HEK293T (cell line): Measurements from ENCODE around the gene APOA4.

Experiments used
- CTCF ChIA-PET: fragments of 350-600 bp; formaldehyde crosslinking; extraction: SDS; loops from one replicate; lab custom pipeline; 2021; ENCODE audit warnings: antibody characterized with exemption, inconsistent platforms; lab: Yijun Ruan, JAX
- POLR2A ChIA-PET: fragments of 350-600 bp; formaldehyde crosslinking; extraction: SDS; loops from one replicate; lab custom pipeline; 2020; ENCODE audit warnings: antibody characterized with exemption, inconsistent platforms; lab: Yijun Ruan, JAX
- DNase-seq: peaks from one replicate; pipeline ENCODE4 v3.0.0; 2012; ENCODE audit warnings: mixed read lengths; ENCODE audit errors: extremely low spot score
- ARNT ChIP-seq: fragments of 450-650 bp; IDR thresholded peaks from 2 replicates; pipeline ENCODE4 v1.6.1; 2017; ENCODE audit warnings: mild to moderate bottlenecking
- BHLHE40 ChIP-seq: fragments of 450-650 bp; IDR thresholded peaks from 2 replicates; pipeline ENCODE4 v1.6.1; 2016; ENCODE audit warnings: mild to moderate bottlenecking, moderate library complexity, borderline replicate concordance
- CTBP1 ChIP-seq: fragments of 450-650 bp; IDR thresholded peaks from 2 replicates; pipeline ENCODE4 v1.6.1; 2016; ENCODE audit warnings: borderline replicate concordance
- ELF4 ChIP-seq: fragments of 450-650 bp; IDR thresholded peaks from 2 replicates; pipeline ENCODE4 v1.6.1; 2017; ENCODE audit warnings: antibody characterized with exemption
- FOXA1 ChIP-seq: fragments of 450-650 bp; IDR thresholded peaks from 2 replicates; pipeline ENCODE4 v1.6.1; 2016; ENCODE audit warnings: mild to moderate bottlenecking
- FOXK2 ChIP-seq: fragments of 450-650 bp; IDR thresholded peaks from 2 replicates; pipeline ENCODE4 v1.6.1; 2016; ENCODE audit warnings: mild to moderate bottlenecking
- FOXM1 ChIP-seq: fragments of 450-650 bp; IDR thresholded peaks from 2 replicates; pipeline ENCODE4 v1.6.1; 2017; ENCODE audit warnings: mild to moderate bottlenecking, borderline replicate concordance
- HDGF ChIP-seq: fragments of 450-650 bp; IDR thresholded peaks from 2 replicates; pipeline ENCODE4 v1.6.1; 2017; ENCODE audit warnings: antibody characterized with exemption, borderline replicate concordance
- L3MBTL2 ChIP-seq: fragments of 450-650 bp; conservative IDR thresholded peaks from 2 replicates; pipeline ENCODE4 v1.6.1; 2016; ENCODE audit warnings: mild to moderate bottlenecking
- LEF1 ChIP-seq: fragments of 450-650 bp; IDR thresholded peaks from 2 replicates; pipeline ENCODE4 v1.6.1; 2017; ENCODE audit warnings: mild to moderate bottlenecking, borderline replicate concordance
- NFRKB ChIP-seq: fragments of 450-650 bp; IDR thresholded peaks from 2 replicates; pipeline ENCODE4 v1.6.1; 2016; ENCODE audit warnings: mild to moderate bottlenecking, moderate library complexity
- PKNOX1 ChIP-seq: fragments of 450-650 bp; IDR thresholded peaks from 2 replicates; pipeline ENCODE4 v1.6.1; 2016
- SP1 ChIP-seq: fragments of 450-650 bp; IDR thresholded peaks from 2 replicates; pipeline ENCODE4 v1.6.1; 2017
- SUZ12 ChIP-seq: fragments of 450-650 bp; IDR thresholded peaks from 2 replicates; pipeline ENCODE4 v1.6.1; 2016; ENCODE audit warnings: mild to moderate bottlenecking
- TARDBP ChIP-seq: fragments of 450-650 bp; IDR thresholded peaks from 2 replicates; pipeline ENCODE4 v1.6.1; 2016
- ZNF384 ChIP-seq: fragments of 450-650 bp; IDR thresholded peaks from 2 replicates; pipeline ENCODE4 v1.6.1; 2016

Gene APOA4

DNA sequence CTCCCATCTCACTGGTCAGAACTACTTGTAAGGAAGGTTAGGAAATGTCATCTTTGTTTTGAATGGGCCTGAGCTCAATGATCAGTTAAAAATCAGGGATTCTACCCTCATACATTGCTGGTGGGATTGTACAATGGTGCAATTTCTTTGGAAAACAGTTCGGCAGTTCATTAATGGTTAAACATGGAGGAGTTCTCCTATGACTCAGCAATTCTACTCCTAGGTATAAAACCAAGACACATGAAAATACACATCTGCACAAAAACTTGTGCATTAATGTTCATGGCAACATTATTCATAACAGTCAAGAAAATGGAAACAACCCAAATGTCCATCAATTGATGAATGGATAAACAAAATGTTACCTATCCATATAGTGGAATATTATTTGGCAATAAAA is 26.6 kb downstream of the APOA4 start:
- DNase-seq: no peak
- CTCF ChIA-PET: no interaction called here

DNA sequence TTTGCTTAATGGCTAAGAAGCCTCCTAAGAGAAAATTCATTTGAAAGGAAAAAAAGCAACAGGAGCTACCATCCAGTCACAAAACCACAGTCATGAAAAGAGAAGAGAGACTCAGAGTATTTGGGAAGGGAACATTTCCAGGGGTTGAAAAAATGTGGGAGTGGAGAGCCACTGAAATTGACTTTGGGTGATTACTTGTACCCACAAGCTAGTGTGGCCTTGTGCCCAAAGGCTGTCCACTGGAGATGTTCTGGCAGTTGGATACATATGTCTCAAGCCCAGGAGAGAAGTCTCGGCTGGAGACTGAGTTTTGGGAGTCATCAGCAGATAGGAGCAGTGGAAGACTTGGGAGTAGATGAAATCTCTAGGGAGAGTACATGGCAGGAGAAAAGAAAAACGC is 28.3 kb downstream of the APOA4 start:
- ChIA-PET CTCF (interaction anchor here (2.9 kb wide), 1 partner anchor 41 kb away, joined by 11 read pairs; no protein-coding TSS in a partner anchor), POLR2A (no interaction called here)
- no peak for DNase-seq
- TF ChIP-seq CTBP1: no peak
- TF ChIP-seq FOXK2: no peak

More for the DNA sequence above, 26.6 kb downstream of the APOA4 start:
- no peak for TF ChIP-seq ARNT
- TF ChIP-seq BHLHE40: no peak
- no peak for TF ChIP-seq FOXA1
- no peak for TF ChIP-seq HDGF
- TF ChIP-seq ZNF384: no peak
- TF ChIP-seq NFRKB: no peak
- TF ChIP-seq FOXM1: no peak
- no peak for TF ChIP-seq ELF4
- no peak for TF ChIP-seq LEF1
- no peak for TF ChIP-seq PKNOX1
- no peak for TF ChIP-seq TARDBP
- no peak for TF ChIP-seq FOXK2
- TF ChIP-seq CTBP1: no peak
- TF ChIP-seq L3MBTL2: no peak
- TF ChIP-seq SUZ12: no peak
- TF ChIP-seq SP1: no peak
- POLR2A ChIA-PET: no interaction called here

GRCh38 chr11:116793772-116794097 is 29.4 kb downstream of the APOA4 start:
- POLR2A ChIA-PET: interaction anchor here (2.0 kb wide), 1 partner anchor 42 kb away, joined by 8 read pairs; no protein-coding TSS in a partner anchor
- CTCF ChIA-PET: interaction anchor here (2.9 kb wide), 1 partner anchor 42 kb away, joined by 11 read pairs; no protein-coding TSS in a partner anchor
- TF ChIP-seq PKNOX1 (no peak), ARNT (no peak), LEF1 (no peak), FOXM1 (no peak), TARDBP (no peak)
- no peak for DNase-seq

GRCh38 chr11:116792869-116793771 is 30.0 kb downstream of the APOA4 start:
- CTCF ChIA-PET: interaction anchor here (2.9 kb wide), 1 partner anchor 43 kb away, joined by 11 read pairs; no protein-coding TSS in a partner anchor
- TF ChIP-seq ELF4: no peak
- TF ChIP-seq FOXA1: no peak
- no peak for TF ChIP-seq CTBP1

GRCh38 chr11:116792144-116792868 is 30.8 kb downstream of the APOA4 start:
- CTCF ChIA-PET: interaction anchor here (1.4 to 3.3 kb wide), 3 partner anchors 44 to 60 kb away, joined by 3 to 56 read pairs (median 11); partner anchors contain the start of gene APOA1
- TF ChIP-seq LEF1 (no peak), L3MBTL2 (no peak), NFRKB (no peak), TARDBP (no peak), BHLHE40 (no peak), ZNF384 (no peak), ARNT (no peak)
- DNase-seq: no peak
- POLR2A ChIA-PET: interaction anchor here (2.0 kb wide), 1 partner anchor 43 kb away, joined by 8 read pairs; no protein-coding TSS in a partner anchor

More at GRCh38 chr11:116792869-116793771, 30.0 kb downstream of the APOA4 start:
- DNase-seq: no peak
- POLR2A ChIA-PET: interaction anchor here (2.0 kb wide), 1 partner anchor 43 kb away, joined by 8 read pairs; no protein-coding TSS in a partner anchor

- CTCF ChIA-PET: interaction anchor here (0.6 to 3.3 kb wide), 12 partner anchors 8 to 316 kb away, joined by 3 to 56 read pairs (median 3); partner anchors contain the start of genes APOA1 and SIK3
- DNase-seq: no peak
- POLR2A ChIA-PET: interaction anchor here (2.4 kb wide), 1 partner anchor 44 kb away, joined by 28 read pairs; no protein-coding TSS in a partner anchor
- TF ChIP-seq PKNOX1 (no peak), ELF4 (no peak), FOXA1 (no peak), LEF1 (no peak), CTBP1 (no peak), HDGF (no peak), FOXK2 (no peak), BHLHE40 (no peak), TARDBP (no peak), SP1 (no peak), L3MBTL2 (no peak), ZNF384 (no peak), ARNT (no peak), NFRKB (no peak), FOXM1 (no peak), SUZ12 (no peak)
These were observed 31.3 kb downstream of the APOA4 start, which contains the start of gene APOA5 for GRCh38 chr11:116791813-116792143. APOA5 (minus strand) TSS chr11:116791879; CDS start chr11:116791860, 19 bp downstream.
